Activated CD8-positive, alpha-beta memory T cell treated with anti-CD3 and anti-CD28 coated beads for 48 hours (primary cell): ENCODE measurements around the gene ST6GAL2.

Experiments used
- DNase-seq, 3 experiments: peaks; one replicate each; pipeline ENCODE4 v3.0.0-alpha.2; 2020; ENCODE audit warnings: low read depth in 2 of 3, low spot score in 2 of 3

The ST6GAL2 gene

GRCh38 chr2:106864051-106864450 lies 21.9 kb downstream of the ST6GAL2 start:
- DNase-seq: no peak

GRCh38 chr2:106863387-106863786 lies 22.6 kb downstream of the ST6GAL2 start:
- no peak for DNase-seq

DNA sequence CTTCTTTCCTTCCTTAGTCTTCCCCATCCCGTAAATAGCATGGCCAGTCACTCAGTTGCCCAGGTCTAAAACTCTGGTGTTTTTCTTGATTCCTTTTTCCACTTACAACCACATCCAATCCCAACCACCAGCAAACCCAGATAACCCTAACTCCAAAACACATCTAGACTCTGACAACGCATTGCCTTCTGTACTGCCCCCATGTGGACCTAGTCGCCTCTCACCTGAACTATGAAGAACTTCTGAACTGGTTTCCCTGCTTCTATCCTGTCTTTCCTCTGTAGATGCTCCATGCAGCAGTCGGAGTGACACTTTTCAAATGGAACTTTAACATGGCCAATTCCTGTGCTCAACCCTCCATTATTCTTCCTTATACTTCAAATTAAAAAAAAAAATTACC lies 26.5 kb downstream of the ST6GAL2 start:
- no peak for DNase-seq

DNA sequence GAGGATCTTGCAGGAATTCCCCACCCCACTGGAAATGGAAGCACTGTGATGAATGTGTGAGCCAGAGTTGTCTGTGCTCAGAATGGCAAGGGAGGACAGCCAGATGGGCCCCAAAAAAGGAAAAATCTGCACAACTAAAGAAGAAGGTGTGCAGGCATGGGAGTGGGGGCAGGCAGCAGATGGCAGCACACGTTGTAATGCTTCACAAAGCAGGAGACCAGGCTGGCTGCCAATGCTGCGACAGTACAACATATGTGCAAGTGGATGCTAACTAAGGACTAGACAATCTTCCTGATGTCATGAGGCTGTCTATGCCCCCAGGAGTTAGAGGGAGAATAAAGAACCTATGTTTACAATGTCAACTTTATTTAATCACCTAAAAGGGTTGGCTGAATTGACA lies 27.2 kb downstream of the ST6GAL2 start:
- no peak for DNase-seq

GRCh38 chr2:106857882-106858478 lies 28.0 kb downstream of the ST6GAL2 start:
- DNase-seq: no peak

GRCh38 chr2:106853631-106854030 lies 32.3 kb downstream of the ST6GAL2 start:
- no peak for DNase-seq

GRCh38 chr2:106851881-106852501 lies 34.0 kb downstream of the ST6GAL2 start:
- no peak for DNase-seq

DNA sequence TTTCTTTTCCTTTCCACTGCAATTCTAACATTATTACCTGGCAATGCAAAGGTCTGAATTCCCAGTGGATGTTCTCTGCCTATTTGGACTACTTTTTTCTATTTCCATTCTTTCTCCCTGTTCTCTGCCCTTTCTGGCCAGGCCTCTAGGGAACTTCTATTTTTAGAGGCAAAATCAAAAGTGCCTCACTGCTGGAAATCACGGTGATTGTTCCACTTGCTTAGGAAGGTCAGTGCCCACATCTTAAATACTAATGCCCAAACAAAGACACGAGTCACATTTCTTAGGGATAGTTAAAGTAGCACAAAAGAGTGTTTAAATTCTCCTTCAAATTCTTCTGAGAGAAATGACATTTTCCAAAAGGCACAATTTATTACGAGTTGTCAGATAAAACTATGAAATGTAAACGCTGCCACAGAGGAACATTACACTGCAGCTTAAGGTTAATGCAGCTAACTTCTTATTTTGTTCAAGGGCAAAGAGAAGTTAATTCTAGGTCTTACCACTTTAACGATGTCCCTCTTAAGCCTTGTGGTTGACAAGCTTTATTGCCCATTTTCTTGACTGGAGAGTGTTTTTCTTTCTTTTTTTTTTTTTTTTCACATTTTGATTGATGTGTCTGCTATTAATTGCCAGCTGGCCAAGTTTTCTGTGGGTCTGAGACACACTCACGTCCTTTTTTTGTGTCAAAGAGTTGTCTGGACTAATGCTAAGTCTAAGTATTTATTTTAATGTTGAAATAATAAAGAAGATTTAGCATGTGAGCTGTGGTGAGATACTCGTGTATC lies 34.7 kb downstream of the ST6GAL2 start:
- DNase-seq: no peak

DNA sequence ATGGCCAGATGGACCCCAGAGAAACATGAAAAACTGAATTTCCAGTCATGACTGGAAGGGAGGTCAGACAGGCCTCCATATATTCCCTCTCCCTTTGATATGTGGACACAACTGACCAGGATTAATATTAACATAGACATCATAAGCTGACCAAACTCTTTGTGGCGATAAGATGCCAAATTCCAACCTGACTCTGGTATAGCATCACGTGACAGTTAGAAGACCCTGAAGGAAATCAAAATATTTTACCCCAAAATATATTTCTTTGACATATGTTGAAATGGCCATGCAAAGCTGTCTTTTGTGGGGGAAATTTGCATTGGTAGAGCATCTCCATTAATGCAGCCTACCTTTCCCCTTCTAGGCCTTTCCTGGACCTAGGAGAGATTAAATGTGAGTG lies 36.7 kb downstream of the ST6GAL2 start:
- DNase-seq: no peak

GRCh38 chr2:106847366-106847765 lies 38.6 kb downstream of the ST6GAL2 start:
- no peak for DNase-seq

GRCh38 chr2:106845716-106846115 lies 40.3 kb downstream of the ST6GAL2 start:
- DNase-seq: no peak

DNA sequence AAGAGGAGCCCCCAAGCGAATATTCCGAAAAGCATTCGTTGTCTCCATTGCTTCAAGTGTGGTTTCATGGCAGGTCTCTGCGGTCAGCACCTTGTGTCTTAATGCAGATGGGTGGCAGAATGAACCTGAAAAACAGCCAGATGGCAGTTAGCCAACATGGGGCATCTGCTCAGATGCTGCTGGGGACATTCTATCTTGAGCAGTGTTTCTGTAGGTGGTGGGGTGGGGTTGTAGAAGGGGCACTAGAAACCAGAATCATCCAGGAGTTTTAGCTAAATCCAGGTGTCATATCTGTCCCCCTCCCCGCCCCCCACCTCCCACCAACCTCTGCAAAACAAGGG lies 42.1 kb downstream of the ST6GAL2 start:
- no peak for DNase-seq

GRCh38 chr2:106843001-106843909 lies 42.7 kb downstream of the ST6GAL2 start:
- DNase-seq: no peak

GRCh38 chr2:106841886-106842645 lies 43.9 kb downstream of the ST6GAL2 start:
- DNase-seq: no peak

- DNase-seq: no peak
Measured at GRCh38 chr2:106840818-106841217, 45.1 kb downstream of the ST6GAL2 start.

DNA sequence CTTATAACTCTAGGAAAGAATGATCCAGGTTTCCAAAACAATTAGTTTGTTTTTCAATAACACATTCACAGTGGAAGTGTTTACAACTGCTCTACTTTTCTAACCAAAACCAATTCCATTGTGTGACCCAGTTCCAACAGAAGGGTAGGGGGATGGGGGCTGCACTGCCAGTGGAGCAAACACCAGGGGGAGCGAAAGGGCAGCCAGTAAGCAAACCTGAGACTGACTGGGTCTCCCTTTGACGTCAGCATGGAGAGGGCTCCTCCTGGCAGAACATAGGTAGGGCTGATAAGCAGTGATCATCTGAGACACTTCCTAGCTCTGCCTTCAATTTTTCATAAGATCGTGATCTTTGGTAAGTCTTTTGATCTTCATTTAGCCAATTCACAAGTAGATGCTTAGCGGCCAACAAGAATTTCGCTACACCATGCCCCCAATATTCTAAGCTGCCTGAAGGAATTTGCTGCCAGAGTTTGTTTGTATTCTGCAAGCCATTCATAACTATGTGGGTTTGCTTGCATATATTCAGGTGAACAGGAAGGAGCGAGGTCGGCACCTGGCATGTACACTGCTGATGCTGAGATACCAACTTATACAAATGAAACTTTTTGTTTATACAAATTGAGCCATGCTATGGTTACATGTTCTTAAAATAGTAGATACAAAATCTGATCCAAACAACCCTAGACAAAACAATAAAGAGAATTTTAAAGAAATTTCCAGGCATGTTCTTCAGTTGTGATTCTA lies 45.9 kb downstream of the ST6GAL2 start:
- DNase-seq: no peak

DNA sequence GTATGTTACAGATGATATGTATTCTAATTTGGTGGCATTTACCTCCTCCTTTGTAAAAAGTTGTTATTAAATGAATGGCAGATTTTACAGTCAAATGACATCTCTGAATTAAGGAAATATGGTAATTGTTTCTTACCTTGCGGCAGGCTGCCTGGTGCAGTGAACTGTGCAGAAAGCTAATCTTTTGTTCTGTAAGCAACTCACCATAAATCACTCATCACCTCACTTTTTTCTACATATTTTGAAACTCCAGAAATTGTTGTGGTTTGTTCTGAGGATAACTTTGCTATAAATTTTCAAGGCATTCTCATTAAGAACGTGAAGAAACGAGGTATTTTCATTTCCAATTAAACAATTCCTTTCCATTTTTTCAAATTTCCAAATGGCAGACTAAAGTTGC lies 52.7 kb downstream of the ST6GAL2 start:
- no peak for DNase-seq

DNA sequence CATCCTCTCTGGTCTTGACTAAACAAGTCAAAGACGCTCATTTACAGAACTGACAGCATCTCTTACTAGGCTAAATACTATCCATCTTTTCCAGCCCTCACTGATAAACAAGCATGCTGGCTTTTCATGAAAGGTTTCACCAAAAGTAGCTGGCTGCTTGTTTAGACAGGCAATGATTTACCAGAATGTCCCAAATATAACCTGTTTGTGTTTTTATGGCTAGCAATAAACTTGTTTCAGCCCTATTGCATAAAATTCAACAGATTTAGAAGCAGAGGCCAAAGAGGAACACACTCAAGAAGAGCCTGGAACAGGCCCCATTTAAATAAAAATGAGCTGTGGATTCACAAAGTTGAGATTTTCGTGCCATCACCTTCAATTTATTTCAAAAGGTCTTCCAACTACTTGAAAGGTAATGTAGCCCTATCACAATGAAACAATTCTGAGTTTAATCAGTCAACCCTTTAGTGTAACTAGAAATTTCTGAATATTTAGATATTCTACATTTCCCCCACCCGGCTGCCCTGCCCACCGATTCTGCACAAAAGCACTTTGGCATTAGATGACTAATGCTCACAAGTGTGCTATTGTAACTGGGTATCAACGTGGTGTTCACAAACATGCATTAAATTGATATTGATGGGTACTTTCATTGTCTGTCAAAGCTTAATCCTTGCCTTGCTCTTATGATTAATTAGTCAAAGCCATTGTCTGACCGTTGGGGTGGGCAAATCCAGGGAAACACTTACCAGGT lies 54.0 kb downstream of the ST6GAL2 start:
- DNase-seq: no peak

GRCh38 chr2:106831241-106831640 lies 54.7 kb downstream of the ST6GAL2 start:
- DNase-seq: no peak
